Fibroblast of skin of left quadriceps (primary cell): ENCODE results near the gene MAPK8IP3.

ENCODE experiments used
- DNase-seq, 2 experiments: peaks; one replicate each; pipeline ENCODE4 v3.0.0-alpha.2; 2013; ENCODE audit warnings: low read depth in 2 of 2

Gene MAPK8IP3, protein sequence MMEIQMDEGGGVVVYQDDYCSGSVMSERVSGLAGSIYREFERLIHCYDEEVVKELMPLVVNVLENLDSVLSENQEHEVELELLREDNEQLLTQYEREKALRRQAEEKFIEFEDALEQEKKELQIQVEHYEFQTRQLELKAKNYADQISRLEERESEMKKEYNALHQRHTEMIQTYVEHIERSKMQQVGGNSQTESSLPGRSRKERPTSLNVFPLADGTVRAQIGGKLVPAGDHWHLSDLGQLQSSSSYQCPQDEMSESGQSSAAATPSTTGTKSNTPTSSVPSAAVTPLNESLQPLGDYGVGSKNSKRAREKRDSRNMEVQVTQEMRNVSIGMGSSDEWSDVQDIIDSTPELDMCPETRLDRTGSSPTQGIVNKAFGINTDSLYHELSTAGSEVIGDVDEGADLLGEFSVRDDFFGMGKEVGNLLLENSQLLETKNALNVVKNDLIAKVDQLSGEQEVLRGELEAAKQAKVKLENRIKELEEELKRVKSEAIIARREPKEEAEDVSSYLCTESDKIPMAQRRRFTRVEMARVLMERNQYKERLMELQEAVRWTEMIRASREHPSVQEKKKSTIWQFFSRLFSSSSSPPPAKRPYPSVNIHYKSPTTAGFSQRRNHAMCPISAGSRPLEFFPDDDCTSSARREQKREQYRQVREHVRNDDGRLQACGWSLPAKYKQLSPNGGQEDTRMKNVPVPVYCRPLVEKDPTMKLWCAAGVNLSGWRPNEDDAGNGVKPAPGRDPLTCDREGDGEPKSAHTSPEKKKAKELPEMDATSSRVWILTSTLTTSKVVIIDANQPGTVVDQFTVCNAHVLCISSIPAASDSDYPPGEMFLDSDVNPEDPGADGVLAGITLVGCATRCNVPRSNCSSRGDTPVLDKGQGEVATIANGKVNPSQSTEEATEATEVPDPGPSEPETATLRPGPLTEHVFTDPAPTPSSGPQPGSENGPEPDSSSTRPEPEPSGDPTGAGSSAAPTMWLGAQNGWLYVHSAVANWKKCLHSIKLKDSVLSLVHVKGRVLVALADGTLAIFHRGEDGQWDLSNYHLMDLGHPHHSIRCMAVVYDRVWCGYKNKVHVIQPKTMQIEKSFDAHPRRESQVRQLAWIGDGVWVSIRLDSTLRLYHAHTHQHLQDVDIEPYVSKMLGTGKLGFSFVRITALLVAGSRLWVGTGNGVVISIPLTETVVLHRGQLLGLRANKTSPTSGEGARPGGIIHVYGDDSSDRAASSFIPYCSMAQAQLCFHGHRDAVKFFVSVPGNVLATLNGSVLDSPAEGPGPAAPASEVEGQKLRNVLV (N-terminal part only)

DNA sequence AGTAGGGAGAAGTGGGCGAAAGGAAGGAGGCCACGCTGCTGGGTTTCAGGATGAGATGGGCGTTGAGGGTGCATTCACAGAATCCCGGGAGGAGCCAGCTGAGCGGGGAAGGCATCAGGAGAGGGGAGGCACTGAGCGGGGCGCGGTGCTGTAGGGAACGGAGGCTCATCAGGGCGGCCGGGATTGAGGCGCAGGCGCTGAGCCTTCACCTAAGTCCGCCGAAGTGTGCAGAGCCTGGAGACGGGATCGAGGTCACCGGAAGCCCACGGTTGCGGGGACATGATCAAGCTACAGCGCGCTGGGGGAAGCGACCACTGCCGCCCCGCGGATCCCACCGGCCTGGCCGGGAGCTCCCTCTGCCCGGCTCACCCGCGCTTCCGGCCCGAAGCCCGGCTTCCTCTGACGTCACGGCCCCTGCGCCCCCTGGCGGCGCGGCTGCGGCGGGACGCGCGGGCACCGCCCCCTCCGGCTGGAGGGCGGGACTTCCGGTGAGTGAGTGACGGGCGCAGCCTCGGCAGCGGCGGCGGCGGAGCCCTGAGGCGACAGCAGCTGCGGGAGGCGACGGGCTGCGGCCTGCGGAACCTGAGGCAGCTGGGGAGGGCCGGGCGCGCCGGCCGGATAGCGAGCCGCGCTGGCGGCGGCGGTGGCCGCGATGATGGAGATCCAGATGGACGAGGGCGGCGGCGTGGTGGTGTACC, at the start of gene MAPK8IP3:
MAPK8IP3 (plus strand) TSS at position 508 of the 698 bp plus-strand sequence; CDS start at position 653, 145 bp downstream.
- DNase-seq: peak; percentile 77 to 79

DNA sequence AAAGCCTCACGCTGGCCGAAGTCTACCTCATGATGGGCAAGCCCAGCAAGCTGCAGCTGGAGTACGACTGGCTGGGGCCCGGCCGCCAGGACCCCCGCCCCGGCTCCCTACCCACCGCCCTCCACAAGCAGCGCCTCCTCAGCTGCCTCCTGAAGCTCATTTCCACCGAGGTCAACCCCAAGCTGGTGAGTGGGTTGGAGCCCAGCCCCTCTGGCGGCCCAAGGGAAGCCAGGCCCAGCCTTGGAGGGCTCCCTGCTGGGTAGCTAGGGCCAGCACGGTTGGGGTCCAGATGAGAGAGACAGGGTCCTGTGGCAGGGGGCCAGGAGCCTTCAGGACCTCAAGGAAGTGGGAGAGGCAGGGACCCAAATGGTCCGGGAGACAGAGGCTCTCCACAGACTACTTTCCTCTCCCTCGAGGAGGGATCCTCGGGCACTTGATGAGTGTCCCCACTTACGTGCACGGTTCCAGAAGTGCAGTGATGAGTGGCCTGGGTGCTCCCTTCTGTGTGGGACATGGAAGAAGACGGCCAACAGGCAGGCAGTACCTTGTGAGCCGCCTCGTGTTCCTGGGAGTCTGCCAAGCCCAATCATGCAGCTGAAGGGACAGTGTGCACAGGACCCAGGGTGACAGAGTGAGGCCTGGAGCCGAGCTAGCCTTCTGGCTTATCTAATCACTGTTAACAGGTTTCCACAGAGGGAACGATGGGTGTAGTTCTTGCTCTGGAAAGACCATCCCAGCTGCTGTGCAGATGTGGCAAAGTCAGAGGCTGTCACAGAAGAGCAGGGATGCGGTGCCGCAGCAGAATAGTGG, 49.0 kb upstream of the MAPK8IP3 start:
- DNase-seq: no peak

DNA sequence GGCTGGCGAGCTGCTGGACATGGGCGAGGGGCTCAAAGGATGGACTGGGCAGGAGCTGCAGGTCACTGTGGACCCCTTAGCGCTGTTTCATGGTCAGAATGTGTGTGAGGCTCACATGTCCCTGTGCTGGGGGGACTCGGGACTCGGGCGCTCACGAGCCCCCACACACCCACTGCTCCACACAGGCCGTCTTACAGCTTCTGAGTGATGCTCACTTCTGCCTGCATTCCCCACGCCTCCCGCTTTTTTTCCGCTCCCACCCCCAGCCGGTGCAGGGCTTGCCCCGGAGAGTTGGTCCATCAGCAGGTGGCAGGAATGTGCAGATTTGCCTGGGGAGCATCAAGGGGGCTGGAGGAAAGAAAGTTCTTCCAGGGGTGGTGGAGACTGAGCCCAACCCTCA, 48.2 kb upstream of the MAPK8IP3 start:
- DNase-seq: no peak

DNA sequence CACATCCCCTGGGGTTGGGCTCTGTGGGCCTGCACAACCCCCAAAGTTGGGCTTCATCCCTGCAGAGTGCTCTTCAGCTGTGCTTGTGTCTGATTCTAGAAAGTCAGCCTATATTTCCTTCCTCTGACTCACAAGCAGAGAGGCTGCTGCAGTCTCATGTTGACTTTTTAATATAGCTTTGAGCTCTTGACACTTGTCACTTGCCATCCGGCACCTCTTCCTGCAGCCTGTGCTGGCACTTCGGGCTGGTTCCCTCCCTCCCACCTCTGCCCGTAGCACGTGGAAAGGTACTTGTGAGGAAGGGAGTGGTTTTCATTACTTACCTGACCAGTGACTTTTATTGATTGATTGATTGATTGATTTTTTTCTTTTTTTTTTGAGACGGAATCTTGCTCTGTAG, 47.0 kb upstream of the MAPK8IP3 start:
- DNase-seq: no peak

DNA sequence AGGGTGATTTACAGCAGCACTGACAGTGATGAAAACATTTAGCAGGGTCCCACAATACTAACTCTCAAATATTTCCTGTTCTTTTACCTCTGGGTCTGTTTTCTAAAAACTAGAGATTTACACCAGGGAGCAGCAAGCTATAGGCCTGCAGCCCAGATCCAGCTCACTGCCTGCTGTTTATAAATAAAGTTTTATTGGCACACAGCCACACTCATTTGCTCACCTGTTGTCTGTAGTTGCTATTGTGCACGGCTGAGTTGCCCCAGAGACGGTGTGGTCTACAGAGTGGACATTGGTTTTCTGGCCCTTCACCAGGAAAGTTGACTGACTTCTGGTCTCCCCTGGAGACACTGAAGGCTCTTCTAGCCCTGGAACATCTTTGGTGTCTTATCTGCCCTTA, 44.2 kb upstream of the MAPK8IP3 start:
- no peak for DNase-seq

DNA sequence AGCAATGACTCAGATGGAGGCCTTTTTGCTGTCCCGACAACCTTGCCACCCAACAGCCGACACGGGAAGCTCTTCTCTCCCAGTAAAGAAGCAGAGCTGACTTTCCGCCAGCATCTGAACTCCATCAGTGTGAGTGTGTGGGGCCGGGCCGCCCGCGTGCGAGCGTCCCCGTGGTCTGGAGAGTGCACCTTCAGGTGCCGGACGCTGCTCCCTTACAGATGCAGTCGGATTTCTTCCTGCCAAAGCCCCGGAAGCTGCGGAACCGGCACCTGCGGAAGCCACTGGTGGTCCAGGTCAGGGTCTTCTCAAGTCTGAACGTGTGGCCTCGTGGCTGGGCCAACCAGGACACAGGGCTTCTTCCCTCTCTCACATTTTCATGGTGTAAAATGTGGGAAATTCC, 43.5 kb upstream of the MAPK8IP3 start:
- no peak for DNase-seq

DNA sequence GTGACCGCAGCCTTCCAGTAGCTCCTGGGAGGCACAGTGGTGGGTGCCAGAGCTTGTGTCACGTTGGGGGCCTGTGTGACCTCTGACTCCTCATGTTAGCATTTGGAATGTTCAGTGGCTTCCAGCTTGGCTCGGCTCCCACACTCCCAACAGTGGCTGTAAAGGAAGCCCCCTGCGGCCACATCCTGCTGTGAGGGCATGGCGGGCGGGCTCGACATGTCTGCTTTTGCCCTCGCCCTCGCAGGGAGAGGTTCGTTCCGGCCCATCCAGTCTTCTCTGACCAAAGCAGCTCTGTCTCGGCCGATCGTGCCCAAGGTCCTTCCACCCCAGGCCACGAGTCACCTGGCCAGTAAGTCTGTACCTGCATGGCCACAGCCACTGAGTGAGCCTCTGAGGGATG, 40.2 kb upstream of the MAPK8IP3 start:
- DNase-seq: no peak

DNA sequence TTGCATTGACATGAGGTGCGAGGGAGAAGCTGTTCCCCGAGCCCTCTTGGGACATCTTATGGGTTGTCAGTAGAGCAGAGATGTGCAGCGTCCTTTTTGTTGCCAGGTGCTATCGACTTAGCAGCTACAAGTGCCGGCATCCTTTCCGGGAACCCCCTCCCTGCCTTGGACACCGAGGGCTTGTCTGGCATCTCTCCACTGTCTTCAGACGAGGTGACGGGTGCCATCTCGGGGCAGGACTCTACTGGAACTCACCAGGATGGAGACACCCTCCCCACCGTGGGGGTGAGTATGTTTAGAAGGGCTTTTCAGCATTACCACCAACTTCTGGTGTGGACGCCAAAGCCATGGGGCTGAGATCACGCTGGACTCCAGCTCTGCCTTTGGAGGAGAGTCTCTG, 39.7 kb upstream of the MAPK8IP3 start:
- DNase-seq: no peak

DNA sequence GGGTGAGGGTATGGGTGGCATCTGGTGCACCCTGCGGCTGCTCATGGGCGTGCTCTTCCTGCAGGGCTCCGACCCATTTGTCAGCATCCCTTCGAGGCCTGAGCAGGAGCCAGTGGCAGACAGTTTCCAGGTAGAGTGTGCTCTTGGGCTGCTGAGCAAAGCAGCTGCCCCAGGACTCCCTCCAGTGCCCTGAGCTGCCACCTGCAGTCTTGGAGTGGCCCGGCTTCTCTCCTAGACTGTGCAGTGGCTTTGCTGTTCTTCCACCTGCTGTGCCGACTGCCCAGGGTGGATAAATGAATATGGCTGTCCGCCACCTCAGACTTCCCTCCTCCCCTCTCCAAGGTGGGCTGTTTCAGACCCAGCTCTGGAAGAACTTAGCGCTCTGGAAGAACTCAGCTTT, 38.7 kb upstream of the MAPK8IP3 start:
- no peak for DNase-seq

DNA sequence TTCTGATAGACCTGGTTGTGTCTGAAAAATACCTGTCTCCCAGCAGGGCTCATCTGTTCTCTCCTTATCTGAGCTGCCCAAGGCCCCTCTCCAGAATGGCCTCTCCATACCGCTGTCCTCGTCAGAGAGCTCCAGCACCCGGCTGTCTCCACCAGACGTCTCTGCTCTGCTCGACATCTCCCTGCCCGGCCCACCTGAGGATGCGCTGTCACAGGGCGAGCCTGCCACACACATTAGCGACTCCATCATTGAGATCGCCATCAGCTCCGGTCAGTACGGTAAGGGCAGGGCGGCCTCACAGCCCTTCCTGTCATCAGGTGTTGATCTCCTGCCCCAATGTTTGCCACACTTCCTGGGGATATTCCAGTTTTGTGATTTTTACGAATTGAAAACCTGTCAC, 38.1 kb upstream of the MAPK8IP3 start:
- no peak for DNase-seq

DNA sequence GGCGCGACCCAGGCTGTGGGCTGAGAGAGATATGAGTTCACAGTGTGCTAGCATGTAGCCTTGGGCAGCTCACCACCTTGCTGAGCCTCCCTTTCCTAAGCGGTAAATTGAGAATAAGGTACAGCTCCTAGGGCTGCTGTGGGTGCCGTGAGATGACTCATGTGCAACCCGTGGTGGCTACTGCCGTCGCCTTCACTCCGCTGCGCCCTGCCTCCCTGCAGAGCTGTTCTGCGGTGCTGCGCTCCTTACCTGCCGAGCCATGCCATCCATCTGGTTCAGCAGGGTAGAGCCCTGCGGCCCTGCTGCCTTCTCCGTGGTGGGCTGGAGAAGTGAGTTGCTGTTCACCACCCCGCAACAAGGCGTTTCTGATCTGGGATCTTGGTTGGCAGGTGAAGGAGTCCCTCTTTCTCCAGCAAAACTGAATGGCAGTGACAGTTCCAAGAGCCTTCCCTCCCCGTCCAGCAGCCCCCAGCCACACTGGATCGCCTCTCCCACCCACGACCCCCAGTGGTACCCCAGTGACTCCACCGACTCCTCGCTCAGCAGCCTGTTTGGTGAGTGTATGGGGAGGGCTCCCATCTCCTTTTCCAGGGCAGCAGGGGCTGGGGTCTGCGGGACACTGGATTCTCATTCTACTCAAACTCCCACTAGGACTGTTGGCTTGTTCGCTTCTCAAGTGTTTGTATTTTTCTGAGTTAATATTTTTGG, 37.2 kb upstream of the MAPK8IP3 start:
- DNase-seq: no peak

DNA sequence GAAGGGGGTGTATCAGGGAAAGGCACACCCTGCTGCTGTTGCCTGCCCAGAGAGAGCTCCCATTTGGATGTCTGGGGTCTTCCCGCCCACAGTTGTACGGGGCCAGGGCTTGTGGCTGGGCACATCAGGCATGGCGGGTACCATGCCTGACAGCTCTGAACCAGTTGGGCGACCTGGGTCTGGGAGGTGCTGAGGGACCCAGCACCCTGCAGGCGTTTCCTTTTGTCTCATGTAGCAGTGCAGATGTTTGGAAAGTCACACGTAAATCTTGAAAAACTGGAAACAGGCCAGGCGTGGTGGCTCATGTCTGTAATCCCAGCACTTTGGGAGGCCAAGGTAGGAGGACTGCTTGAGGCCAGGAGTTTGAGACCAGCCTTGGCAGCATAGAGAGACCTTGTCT, 36.3 kb upstream of the MAPK8IP3 start:
- DNase-seq: no peak

DNA sequence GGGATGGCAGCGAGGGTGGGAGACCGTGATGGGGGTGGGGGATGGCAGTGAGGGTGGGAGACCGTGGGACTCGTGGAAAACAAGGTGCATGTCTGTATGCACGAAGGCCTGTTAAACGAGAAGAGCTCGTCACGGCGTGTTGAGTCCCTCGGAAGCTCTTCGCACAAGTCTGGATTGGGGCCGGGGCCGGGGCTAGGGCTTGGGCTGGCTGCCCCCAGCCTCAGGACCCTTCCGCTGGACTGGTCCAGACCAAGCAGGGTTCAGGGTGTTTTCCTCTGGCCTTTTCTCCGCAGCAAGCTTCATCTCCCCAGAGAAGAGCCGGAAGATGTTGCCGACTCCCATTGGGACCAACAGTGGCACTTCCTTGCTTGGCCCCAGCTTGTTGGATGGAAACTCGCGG, 35.6 kb upstream of the MAPK8IP3 start:
- DNase-seq: no peak

DNA sequence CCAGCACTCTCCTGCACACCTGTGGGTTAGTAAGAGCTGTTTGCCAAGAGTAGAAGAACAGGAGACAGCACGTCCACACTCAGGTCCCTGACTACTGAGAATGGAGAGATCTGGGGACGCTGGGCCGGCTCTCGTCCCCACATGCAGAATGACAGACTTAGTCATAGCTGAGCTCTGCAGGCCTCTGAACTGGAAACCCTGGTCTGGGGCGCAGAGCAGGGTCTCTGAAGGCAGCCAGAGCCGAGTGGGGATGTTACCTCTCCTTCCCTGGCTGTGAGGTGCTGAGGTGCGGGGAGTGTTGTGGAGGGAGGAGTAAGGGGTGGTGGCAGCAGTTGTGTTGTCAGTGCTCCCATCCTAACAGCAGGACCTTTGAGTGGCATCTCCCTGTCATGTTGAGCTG, 35.1 kb upstream of the MAPK8IP3 start:
- no peak for DNase-seq

DNA sequence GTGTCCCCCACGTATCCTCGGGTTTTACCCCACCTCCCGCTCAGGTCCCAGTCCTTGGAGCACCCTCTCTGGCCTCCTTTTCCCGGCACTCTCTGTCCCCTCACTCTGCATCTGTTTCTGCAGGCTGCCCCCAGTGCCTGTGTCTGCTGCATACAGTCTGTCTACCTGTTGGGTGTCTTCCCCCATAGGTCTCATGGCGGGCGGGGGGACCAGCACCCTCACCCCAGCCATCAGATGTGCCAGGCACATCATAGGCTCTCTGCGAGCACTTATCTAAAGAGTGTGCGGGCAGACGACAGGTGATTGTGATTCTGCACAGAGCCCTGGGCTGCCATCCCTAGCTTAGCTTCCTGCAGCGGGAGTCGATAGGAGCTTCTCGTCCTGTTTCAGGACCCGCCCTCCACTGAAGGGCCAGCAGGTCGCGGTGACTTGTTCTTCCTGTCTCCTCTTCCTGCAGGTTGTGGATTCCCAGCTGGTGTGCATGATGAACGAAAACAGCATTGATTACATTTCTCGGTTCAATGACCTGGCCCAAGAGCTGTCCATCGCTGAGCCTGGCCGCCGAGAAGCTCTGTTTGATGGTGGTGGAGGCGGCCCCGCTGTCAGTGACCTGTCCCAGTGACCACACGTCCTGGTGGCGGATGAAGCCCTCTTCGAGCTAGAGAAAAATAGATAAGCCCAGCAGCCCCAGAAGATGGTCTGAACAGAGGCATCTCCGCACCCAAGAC, 32.4 kb upstream of the MAPK8IP3 start:
- no peak for DNase-seq

DNA sequence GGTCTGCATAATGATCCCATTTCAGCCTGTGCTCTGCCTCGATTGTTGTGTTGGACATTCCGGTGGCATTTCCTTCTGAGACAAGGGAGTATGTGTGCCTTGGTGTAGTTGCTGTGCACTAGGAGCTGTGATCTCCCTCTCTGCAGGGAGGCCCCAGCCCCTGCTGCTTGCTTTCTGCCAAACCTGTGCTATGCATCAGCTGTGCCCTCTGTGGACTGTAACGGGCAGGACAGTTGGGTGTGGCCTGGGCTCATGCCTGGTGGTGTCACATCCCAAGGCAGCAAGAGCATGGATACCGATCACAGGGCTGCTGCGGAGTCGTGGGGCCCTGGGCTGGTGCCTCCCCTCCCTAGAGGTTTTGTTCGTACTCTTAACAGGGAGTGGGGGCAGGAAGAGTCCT, 31.7 kb upstream of the MAPK8IP3 start:
- no peak for DNase-seq

DNA sequence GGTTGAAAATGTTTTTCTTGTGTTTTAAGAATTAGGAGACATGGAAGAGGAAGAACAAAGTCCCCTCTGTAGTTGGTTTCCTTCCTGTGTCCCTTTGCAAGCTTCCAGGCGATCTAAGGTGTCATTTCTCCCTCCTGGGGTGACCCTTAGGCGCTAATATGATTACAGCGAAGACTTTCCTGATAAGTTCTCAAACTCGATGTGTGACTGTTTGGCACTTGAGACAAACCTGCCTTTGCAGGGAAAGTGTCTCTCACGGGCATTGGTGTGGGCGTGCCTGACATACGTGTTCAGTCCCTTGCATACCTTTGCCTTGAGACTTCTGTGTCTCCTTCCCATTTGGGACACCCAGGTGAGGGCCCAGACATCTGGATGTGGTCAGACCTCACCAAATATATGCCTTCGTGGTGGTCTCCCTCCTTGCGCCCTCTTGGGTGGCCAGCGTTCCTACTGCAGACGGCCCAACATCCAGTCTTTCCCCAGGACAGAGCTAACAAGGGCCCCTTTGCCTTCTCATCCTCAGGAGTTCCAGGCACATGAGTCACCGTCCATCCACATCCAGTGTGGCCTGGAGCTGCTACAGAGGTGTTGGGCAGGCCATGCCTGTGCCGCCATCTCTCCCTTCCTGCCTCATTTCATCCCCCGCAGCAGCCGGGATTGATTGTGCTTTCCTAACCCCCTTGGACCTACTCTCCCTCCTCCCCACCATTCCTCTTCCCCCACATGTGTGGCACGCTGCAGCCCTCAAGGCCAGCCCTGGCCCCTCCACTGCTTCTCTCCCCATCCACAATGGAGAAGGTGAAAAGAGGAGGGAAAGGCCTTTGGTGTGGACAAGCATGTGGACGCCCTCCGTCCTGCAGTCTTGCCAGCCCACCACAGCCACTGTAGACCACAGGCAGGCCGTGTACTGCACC, 31.0 kb upstream of the MAPK8IP3 start:
- DNase-seq: no peak

DNA sequence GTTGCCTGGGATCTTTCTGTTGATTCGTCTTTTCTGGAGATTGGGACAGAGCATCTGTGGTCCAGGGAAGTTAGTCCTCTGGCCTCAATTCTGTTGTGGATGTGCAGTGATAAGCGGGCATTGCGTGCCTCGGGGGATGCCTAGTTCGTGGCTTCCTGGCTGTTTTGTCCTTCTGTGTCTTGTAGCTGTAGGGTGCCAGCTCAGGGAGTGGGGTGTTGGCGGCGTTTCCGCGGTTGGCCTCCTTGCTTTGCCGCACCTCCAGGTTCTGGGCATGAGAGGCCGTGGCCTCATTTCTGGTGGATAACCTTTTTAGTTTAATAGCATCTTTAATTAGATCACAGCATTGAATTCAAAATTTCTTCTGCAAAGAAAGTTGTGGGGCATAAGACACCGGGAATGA, 29.3 kb upstream of the MAPK8IP3 start:
- DNase-seq: no peak
